ENCODE data around the gene KLC4. TPM values are rescaled to one million over a fixed set of nuclear protein-coding genes. Genes with fewer than 3 reads are reported as not detected.
A peak's percentile ranks its signal among the peaks of the same experiment; 100 is the strongest.

The KLC4 gene
- total RNA-seq, 1 donor from 2014 or later = 41.4 TPM

- no peak for DNase-seq (ENCODE audit: low spot score)
- no peak overlapping the region for H3K4me3 Mint-ChIP-seq (ENCODE audit: unreplicated experiment)
- peaks cover 43% of the 10 kb centered on the region for H3K4me1 Mint-ChIP-seq (ENCODE audit: unreplicated experiment)
- H3K9me3 Mint-ChIP-seq (ENCODE audit: unreplicated experiment) = no peaks in the 10 kb centered on the region
- H3K36me3 Mint-ChIP-seq (ENCODE audit: low read depth, unreplicated experiment) = peaks cover under 1% of the 10 kb centered on the region
- no peak overlapping the region for H3K27ac Mint-ChIP-seq (ENCODE audit: unreplicated experiment)
- H3K27me3 Mint-ChIP-seq (ENCODE audit: unreplicated experiment) = peaks cover 6% of the 10 kb centered on the region
- TF ChIP-seq, protein P1, sequence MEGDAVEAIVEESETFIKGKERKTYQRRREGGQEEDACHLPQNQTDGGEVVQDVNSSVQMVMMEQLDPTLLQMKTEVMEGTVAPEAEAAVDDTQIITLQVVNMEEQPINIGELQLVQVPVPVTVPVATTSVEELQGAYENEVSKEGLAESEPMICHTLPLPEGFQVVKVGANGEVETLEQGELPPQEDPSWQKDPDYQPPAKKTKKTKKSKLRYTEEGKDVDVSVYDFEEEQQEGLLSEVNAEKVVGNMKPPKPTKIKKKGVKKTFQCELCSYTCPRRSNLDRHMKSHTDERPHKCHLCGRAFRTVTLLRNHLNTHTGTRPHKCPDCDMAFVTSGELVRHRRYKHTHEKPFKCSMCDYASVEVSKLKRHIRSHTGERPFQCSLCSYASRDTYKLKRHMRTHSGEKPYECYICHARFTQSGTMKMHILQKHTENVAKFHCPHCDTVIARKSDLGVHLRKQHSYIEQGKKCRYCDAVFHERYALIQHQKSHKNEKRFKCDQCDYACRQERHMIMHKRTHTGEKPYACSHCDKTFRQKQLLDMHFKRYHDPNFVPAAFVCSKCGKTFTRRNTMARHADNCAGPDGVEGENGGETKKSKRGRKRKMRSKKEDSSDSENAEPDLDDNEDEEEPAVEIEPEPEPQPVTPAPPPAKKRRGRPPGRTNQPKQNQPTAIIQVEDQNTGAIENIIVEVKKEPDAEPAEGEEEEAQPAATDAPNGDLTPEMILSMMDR (IDR thresholded peaks at IDR 0.05; ENCODE audit: unreplicated experiment) = no peak
These were observed 26.7 kb downstream of the KLC4 start for GRCh38 chr6:43086022-43086658.

GRCh38 chr6:43088654-43089056 is 29.2 kb downstream of the KLC4 start:
- Mint-ChIP-seq H3K27ac (ENCODE audit: unreplicated experiment) (peak overlapping the region; percentile 79), H3K4me3 (ENCODE audit: unreplicated experiment) (no peak overlapping the region), H3K27me3 (ENCODE audit: unreplicated experiment) (peaks cover 4% of the 10 kb centered on the region), H3K36me3 (ENCODE audit: low read depth, unreplicated experiment) (peaks cover 3% of the 10 kb centered on the region), H3K9me3 (ENCODE audit: unreplicated experiment) (no peaks in the 10 kb centered on the region), H3K4me1 (ENCODE audit: unreplicated experiment) (peaks cover 43% of the 10 kb centered on the region)
- no peak for DNase-seq (ENCODE audit: low spot score)
- TF ChIP-seq, protein P1 (IDR thresholded peaks at IDR 0.05; ENCODE audit: unreplicated experiment) = no peak

- H3K4me3 Mint-ChIP-seq (ENCODE audit: unreplicated experiment) = peak overlapping the region; percentile 31
- TF ChIP-seq, protein P1 (IDR thresholded peaks at IDR 0.05; ENCODE audit: unreplicated experiment) = no peak
- H3K4me1 Mint-ChIP-seq (ENCODE audit: unreplicated experiment) = peaks cover 46% of the 10 kb centered on the region
- H3K36me3 Mint-ChIP-seq (ENCODE audit: low read depth, unreplicated experiment) = peaks cover 8% of the 10 kb centered on the region
- DNase-seq (ENCODE audit: low spot score) = no peak
- peak overlapping the region; percentile 79 for H3K27ac Mint-ChIP-seq (ENCODE audit: unreplicated experiment)
- no peaks in the 10 kb centered on the region for H3K9me3 Mint-ChIP-seq (ENCODE audit: unreplicated experiment)
- H3K27me3 Mint-ChIP-seq (ENCODE audit: unreplicated experiment) = peaks cover 4% of the 10 kb centered on the region
These were observed 30.0 kb downstream of the KLC4 start for GRCh38 chr6:43089467-43089866.

GRCh38 chr6:43089874-43090558 is 30.6 kb downstream of the KLC4 start:
- no peak for DNase-seq (ENCODE audit: low spot score)
- H3K9me3 Mint-ChIP-seq (ENCODE audit: unreplicated experiment) = no peaks in the 10 kb centered on the region
- TF ChIP-seq, protein P1 (IDR thresholded peaks at IDR 0.05; ENCODE audit: unreplicated experiment) = no peak
- H3K4me1 Mint-ChIP-seq (ENCODE audit: unreplicated experiment) = peaks cover 45% of the 10 kb centered on the region
- peaks cover 8% of the 10 kb centered on the region for H3K36me3 Mint-ChIP-seq (ENCODE audit: low read depth, unreplicated experiment)
- H3K27ac Mint-ChIP-seq (ENCODE audit: unreplicated experiment) = peak overlapping the region; percentile 79
- peaks cover 4% of the 10 kb centered on the region for H3K27me3 Mint-ChIP-seq (ENCODE audit: unreplicated experiment)
- no peak overlapping the region for H3K4me3 Mint-ChIP-seq (ENCODE audit: unreplicated experiment)

- Mint-ChIP-seq H3K4me3 (ENCODE audit: unreplicated experiment) (no peak overlapping the region), H3K4me1 (ENCODE audit: unreplicated experiment) (peaks cover 49% of the 10 kb centered on the region), H3K9me3 (ENCODE audit: unreplicated experiment) (no peaks in the 10 kb centered on the region), H3K27me3 (ENCODE audit: unreplicated experiment) (peaks cover 4% of the 10 kb centered on the region), H3K27ac (ENCODE audit: unreplicated experiment) (peak overlapping the region; percentile 79), H3K36me3 (ENCODE audit: low read depth, unreplicated experiment) (peaks cover 8% of the 10 kb centered on the region)
- DNase-seq (ENCODE audit: low spot score) = no peak
- TF ChIP-seq, protein P1 (IDR thresholded peaks at IDR 0.05; ENCODE audit: unreplicated experiment) = no peak
These were observed 31.1 kb downstream of the KLC4 start for GRCh38 chr6:43090559-43090956.

All from endothelial cell (in vitro differentiated cells).